K562 (cell line): ENCODE results near the gene NEMP1. TPM values are rescaled to one million over a fixed set of nuclear protein-coding genes. Genes with fewer than 3 reads are reported as not detected.

Source experiments
- BMI1 ChIP-seq: fragments of 150-350 bp; IDR thresholded peaks from 2 replicates; pipeline ENCODE4 v1.6.1; 2014; ENCODE audit warnings: low read length
- CBFB ChIP-seq: sonication (generic); formaldehyde crosslinking; IDR thresholded peaks from 2 replicates; pipeline ENCODE4 v1.4.0; 2020; ENCODE audit warnings: mild to moderate bottlenecking, missing genetic modification reagents
- CGGBP1 ChIP-seq: fragments of 250-450 bp; sonication (Bioruptor Pico); IDR thresholded peaks from 2 replicates; pipeline ENCODE4 v1.9.0; 2021; ENCODE audit warnings: mild to moderate bottlenecking
- CREM ChIP-seq: IDR thresholded peaks from 2 replicates; pipeline ENCODE4 v1.6.1; 2014; ENCODE audit warnings: antibody characterized with exemption, low read depth
- ETV1 ChIP-seq: fragments of 450-650 bp; conservative IDR thresholded peaks from 2 replicates; pipeline ENCODE4 v1.6.1; 2016; ENCODE audit warnings: missing genetic modification characterization, control low read depth, low read depth, missing compliant biosample characterization
- FOSL1 ChIP-seq: fragments of 200-800 bp; sonication (Bioruptor generic); conservative IDR thresholded peaks from 2 replicates; pipeline ENCODE4 v1.6.1; 2016; ENCODE audit warnings: missing genetic modification characterization, missing compliant biosample characterization
- FUS ChIP-seq: fragments of 200-400 bp; formaldehyde crosslinking; optimal IDR thresholded peaks from 2 replicates; pipeline ENCODE3; 2017; ENCODE audit warnings: low read depth, low read length
- KDM4B ChIP-seq, 2 experiments: fragments of 450-650 bp in 1 of 2; sonication (generic) in 1 of 2; IDR thresholded peaks; 2 replicates each; pipeline ENCODE4 v1.6.1; 2016 to 2017; ENCODE audit warnings: borderline replicate concordance in 2 of 2, antibody characterized with exemption in 1 of 2, low read depth in 1 of 2, mild to moderate bottlenecking in 1 of 2
- RBBP5 ChIP-seq: fragments of 200-600 bp; sonication (generic); IDR thresholded peaks from 2 replicates; pipeline ENCODE4 v1.6.1; 2012; ENCODE audit warnings: borderline replicate concordance, mild to moderate bottlenecking, low read length, control low read depth, inconsistent platforms; ENCODE audit not compliant: insufficient read depth, poor library complexity, severe bottlenecking
- SAP30 ChIP-seq: fragments of 200-600 bp; sonication (generic); IDR thresholded peaks from 2 replicates; pipeline ENCODE4 v1.6.1; 2012; ENCODE audit warnings: borderline replicate concordance, low read depth, mild to moderate bottlenecking, moderate library complexity, low read length, control low read depth, inconsistent platforms; ENCODE audit not compliant: insufficient read depth, poor library complexity, severe bottlenecking
- SP1 ChIP-seq: sonication (generic); formaldehyde crosslinking; IDR thresholded peaks from 2 replicates; pipeline ENCODE4 v1.8.1; 2022; ENCODE audit warnings: mild to moderate bottlenecking, missing genetic modification reagents
- STAG1 ChIP-seq: sonication (generic); formaldehyde crosslinking; IDR thresholded peaks from 2 replicates; pipeline ENCODE4 v1.5.0; 2020; ENCODE audit warnings: missing genetic modification reagents, borderline replicate concordance
- TCF15 ChIP-seq: fragments of 250-450 bp; sonication (Bioruptor Pico); IDR thresholded peaks from 2 replicates; pipeline ENCODE4 v1.8.0; 2022; ENCODE audit warnings: moderate library complexity, mild to moderate bottlenecking, inconsistent platforms
- U2AF2 ChIP-seq: fragments of 200-400 bp; formaldehyde crosslinking; optimal IDR thresholded peaks from 2 replicates; pipeline ENCODE3; 2017; ENCODE audit warnings: low read depth, mild to moderate bottlenecking, low read length
- XRCC4 ChIP-seq: IDR thresholded peaks from one replicate; pipeline ENCODE4 v1.6.1; 2011; ENCODE audit not compliant: insufficient read depth, insufficient read length; ENCODE audit errors: extremely low read depth
- ZFP1 ChIP-seq: fragments of 450-650 bp; formaldehyde crosslinking; IDR thresholded peaks from 2 replicates; pipeline ENCODE4 v1.4.0; 2020; ENCODE audit warnings: mild to moderate bottlenecking, mixed read lengths
- polyA plus RNA-seq, 8 experiments: library from polyadenylated mRNA; depleted of rRNA in 4 of 8; stranded (reverse) in 5 of 8; unstranded in 3 of 8; fragments of >200 nt; fragmentation: Nextera tagmentation in 2 of 8; fragmentation: Illumina TruSeq in 1 of 8; extraction: Ambion mirVana in 2 of 8; extraction: Trizol in 1 of 8; gene quantifications; 2 replicates each; pipeline versions ENCODE4 v1.2.1 to v1.2.3, GENCODE V29; 2011 to 2014; ENCODE audit warnings: inconsistent platforms in 1 of 8, missing spikeins in 1 of 8
- total RNA-seq, 7 experiments: library from RNA; depleted of rRNA in 6 of 7; stranded (reverse); fragments of >200 nt in 6 of 7; fragmentation: Illumina TruSeq in 2 of 7; extraction: Trizol in 2 of 7; gene quantifications; 2 replicates each; pipeline versions ENCODE4 v1.2.1 to v1.2.3, GENCODE V29; 2011 to 2021; ENCODE audit warnings: low replicate concordance in 1 of 7
- TF ChIP-seq, protein P1 (sequence below), 2 experiments: fragments of 450-650 bp; conservative IDR thresholded peaks; 2 replicates each; pipeline ENCODE4 v1.6.1; 2017; ENCODE audit warnings: mild to moderate bottlenecking in 2 of 2, moderate library complexity in 2 of 2
- TF ChIP-seq, protein P2 (sequence below), 2 experiments: IDR thresholded peaks; 2 replicates each; pipeline ENCODE4 v1.6.1; 2011; ENCODE audit warnings: borderline replicate concordance in 1 of 2, control low read depth in 1 of 2, low read depth in 1 of 2, low read length in 1 of 2, mild to moderate bottlenecking in 1 of 2, mixed read lengths in 1 of 2, moderate library complexity in 1 of 2; ENCODE audit not compliant: insufficient read depth in 1 of 2, insufficient read length in 1 of 2, poor library complexity in 1 of 2, severe bottlenecking in 1 of 2; ENCODE audit errors: extremely low read depth in 1 of 2
- TF ChIP-seq, protein P3 (sequence below): fragments of 250-450 bp; sonication (Bioruptor Pico); IDR thresholded peaks from 2 replicates; pipeline ENCODE4 v1.4.0; 2020; ENCODE audit warnings: mild to moderate bottlenecking, moderate library complexity
- TF ChIP-seq, protein P4 (sequence below): fragments of 250-450 bp; sonication (Bioruptor Pico); IDR thresholded peaks from 2 replicates; pipeline ENCODE4 v1.4.0; 2020; ENCODE audit warnings: mild to moderate bottlenecking

NEMP1 gene
- total and polyA plus RNA-seq, 9 of the 15 experiments (the other 6 are each of a cell fraction or from before 2014, with no cell fraction given): 9.5 to 82.2 (median 41.2) TPM

GRCh38 chr12:57086493-57087009, 8.0 kb upstream of the NEMP1 start (continued):
- TF ChIP-seq CGGBP1 (CRISPR knock-in tag) (no peak), ZFP1 (CRISPR knock-in tag) (no peak), U2AF2 (no peak), CREM (peak; percentile 35; the same call in 1 of the 2 replicates), SP1 (CRISPR knock-in tag) (no peak), BMI1 (no peak), TCF15 (no peak), FUS (no peak), ETV1 (0 out of 2 replicates have a peak, but pooled peaks have one; percentile 1), KDM4B (IDR thresholded peaks at IDR 0.05; ENCODE audit: borderline replicate concordance in 2 of 2, low read depth in 1 of 2) (no peak), XRCC4 (no peak), CBFB (CRISPR knock-in tag) (no peak), FOSL1 (tag) (no peak; the same call in 1 of the 2 replicates), STAG1 (CRISPR knock-in tag) (no peak), RBBP5 (peak; percentile 8), SAP30 (peak; percentile 26)
- TF ChIP-seq, protein P1, sequence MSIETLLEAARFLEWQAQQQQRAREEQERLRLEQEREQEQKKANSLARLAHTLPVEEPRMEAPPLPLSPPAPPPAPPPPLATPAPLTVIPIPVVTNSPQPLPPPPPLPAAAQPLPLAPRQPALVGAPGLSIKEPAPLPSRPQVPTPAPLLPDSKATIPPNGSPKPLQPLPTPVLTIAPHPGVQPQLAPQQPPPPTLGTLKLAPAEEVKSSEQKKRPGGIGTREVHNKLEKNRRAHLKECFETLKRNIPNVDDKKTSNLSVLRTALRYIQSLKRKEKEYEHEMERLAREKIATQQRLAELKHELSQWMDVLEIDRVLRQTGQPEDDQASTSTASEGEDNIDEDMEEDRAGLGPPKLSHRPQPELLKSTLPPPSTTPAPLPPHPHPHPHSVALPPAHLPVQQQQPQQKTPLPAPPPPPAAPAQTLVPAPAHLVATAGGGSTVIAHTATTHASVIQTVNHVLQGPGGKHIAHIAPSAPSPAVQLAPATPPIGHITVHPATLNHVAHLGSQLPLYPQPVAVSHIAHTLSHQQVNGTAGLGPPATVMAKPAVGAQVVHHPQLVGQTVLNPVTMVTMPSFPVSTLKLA (conservative IDR thresholded peaks at IDR 0.05): 0 out of 4 replicates have a peak, but pooled peaks of 1 of the 2 experiments have one; percentile 22
- TF ChIP-seq, protein P2, sequence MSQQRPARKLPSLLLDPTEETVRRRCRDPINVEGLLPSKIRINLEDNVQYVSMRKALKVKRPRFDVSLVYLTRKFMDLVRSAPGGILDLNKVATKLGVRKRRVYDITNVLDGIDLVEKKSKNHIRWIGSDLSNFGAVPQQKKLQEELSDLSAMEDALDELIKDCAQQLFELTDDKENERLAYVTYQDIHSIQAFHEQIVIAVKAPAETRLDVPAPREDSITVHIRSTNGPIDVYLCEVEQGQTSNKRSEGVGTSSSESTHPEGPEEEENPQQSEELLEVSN (IDR thresholded peaks at IDR 0.05; ENCODE audit: borderline replicate concordance in 1 of 2, extremely low read depth in 1 of 2, insufficient read depth in 1 of 2, insufficient read length in 1 of 2, low read depth in 1 of 2, low read length in 1 of 2, poor library complexity in 1 of 2, severe bottlenecking in 1 of 2): peak in 1 of 2 experiments; percentile 76
- TF ChIP-seq, protein P3, sequence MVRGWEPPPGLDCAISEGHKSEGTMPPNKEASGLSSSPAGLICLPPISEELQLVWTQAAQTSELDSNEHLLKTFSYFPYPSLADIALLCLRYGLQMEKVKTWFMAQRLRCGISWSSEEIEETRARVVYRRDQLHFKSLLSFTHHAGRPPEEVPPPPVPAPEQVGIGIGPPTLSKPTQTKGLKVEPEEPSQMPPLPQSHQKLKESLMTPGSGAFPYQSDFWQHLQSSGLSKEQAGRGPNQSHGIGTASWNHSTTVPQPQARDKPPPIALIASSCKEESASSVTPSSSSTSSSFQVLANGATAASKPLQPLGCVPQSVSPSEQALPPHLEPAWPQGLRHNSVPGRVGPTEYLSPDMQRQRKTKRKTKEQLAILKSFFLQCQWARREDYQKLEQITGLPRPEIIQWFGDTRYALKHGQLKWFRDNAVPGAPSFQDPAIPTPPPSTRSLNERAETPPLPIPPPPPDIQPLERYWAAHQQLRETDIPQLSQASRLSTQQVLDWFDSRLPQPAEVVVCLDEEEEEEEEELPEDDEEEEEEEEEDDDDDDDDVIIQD (CRISPR knock-in tag): no peak
- TF ChIP-seq, protein P4, sequence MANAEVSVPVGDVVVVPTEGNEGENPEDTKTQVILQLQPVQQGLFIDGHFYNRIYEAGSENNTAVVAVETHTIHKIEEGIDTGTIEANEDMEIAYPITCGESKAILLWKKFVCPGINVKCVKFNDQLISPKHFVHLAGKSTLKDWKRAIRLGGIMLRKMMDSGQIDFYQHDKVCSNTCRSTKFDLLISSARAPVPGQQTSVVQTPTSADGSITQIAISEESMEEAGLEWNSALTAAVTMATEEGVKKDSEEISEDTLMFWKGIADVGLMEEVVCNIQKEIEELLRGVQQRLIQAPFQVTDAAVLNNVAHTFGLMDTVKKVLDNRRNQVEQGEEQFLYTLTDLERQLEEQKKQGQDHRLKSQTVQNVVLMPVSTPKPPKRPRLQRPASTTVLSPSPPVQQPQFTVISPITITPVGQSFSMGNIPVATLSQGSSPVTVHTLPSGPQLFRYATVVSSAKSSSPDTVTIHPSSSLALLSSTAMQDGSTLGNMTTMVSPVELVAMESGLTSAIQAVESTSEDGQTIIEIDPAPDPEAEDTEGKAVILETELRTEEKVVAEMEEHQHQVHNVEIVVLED: no peak
